ENCODE measurements around the gene PFKFB4. TPM values are rescaled to one million over a fixed set of nuclear protein-coding genes. Genes with fewer than 3 reads are reported as not detected.

Gene PFKFB4
- total and polyA plus RNA-seq, 2 of the 4 experiments (the other 2 are of a cell fraction): 16.9 to 17.0 TPM

DNA sequence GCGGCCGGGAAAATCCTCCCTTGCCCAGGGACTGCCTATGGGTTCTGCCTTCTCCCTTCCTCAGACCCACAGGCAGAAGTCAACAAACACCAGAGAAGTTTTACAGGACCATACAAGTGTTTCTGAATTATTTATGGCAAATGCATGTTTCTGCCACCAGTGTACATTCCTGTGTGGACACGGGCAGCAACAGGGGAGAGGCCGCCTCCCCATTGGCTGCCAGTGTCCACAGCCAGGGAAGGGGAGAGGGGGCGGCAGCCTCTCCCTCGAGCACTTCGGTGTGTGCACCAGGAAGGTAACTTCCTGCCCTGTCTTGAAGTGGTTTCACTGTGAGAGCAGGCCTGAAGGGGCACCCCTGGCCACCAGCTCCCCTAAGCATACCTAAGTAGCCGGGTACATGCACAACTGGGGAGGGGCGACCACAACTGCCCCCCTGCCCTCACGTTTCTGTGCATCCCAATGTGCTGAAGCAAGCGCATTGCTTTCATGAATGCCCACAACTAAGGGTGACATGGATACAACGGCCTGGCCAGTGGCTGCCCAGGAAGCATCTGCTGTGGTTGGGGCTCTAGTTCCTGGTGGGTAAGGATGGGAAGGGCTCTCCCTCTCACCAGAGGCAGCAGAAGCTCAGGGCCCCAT, 37.8 kb downstream of the PFKFB4 start:
- no peak overlapping the region for H2AK9ac ChIP-seq (replicated peaks; ENCODE audit: low read depth, low read length, poor library complexity)
- ATAC-seq (ENCODE audit: low read depth): peak; percentile 82
- no peak overlapping the region for H2AK5ac ChIP-seq (ENCODE audit: low read depth, low read length)
- in situ Hi-C loops (cut with MboI; ENCODE audit: low sequenced_read_pairs): no loop called here
- WGBS, 2 experiments (ENCODE audit: extremely low coverage in 2 of 2, insufficient read length in 1 of 2): 100% methylated on average over 1 of the region's 12 CpGs; no CpG with 5 or more reads in 1 of the 2 experiments
- H4K8ac ChIP-seq (ENCODE audit: low read depth in 2 of 2, low read length in 2 of 2): no peak overlapping the region
- H3K9me3 ChIP-seq (ENCODE audit: control insufficient read depth, insufficient read depth, low read length): no peaks in the 10 kb centered on the region
- DNase-seq: no peak
- no peak overlapping the region for H3K14ac ChIP-seq (replicated peaks; ENCODE audit: low read depth, low read length)
- H4K20me1 ChIP-seq (ENCODE audit: insufficient read depth, low read length): no peaks in the 10 kb centered on the region
- H2AFZ ChIP-seq (replicated peaks; ENCODE audit: low read length, poor library complexity): peak overlapping the region; percentile 66
- TF ChIP-seq POLR2A (IDR thresholded peaks at IDR 0.05; ENCODE audit: low read depth, low read length) (no peak), FOS (IDR thresholded peaks at IDR 0.05; ENCODE audit: low read depth, low read length) (no peak), RAD21 (IDR thresholded peaks at IDR 0.05; ENCODE audit: low read length) (no peak), MAZ (IDR thresholded peaks at IDR 0.05; ENCODE audit: borderline replicate concordance, low read depth, low read length) (no peak), RCOR1 (IDR thresholded peaks at IDR 0.05; ENCODE audit: insufficient replicate concordance, low read length) (no peak), CHD1 (IDR thresholded peaks at IDR 0.05; ENCODE audit: low read depth, low read length) (no peak), RFX5 (IDR thresholded peaks at IDR 0.05; ENCODE audit: low read depth, low read length) (no peak), MXI1 (IDR thresholded peaks at IDR 0.05; ENCODE audit: borderline replicate concordance, low read depth, low read length) (no peak), BHLHE40 (IDR thresholded peaks at IDR 0.05; ENCODE audit: low read depth, low read length) (no peak), USF2 (IDR thresholded peaks at IDR 0.05; ENCODE audit: low read depth, low read length) (no peak), NFE2L2 (IDR thresholded peaks at IDR 0.05; ENCODE audit: low read depth, low read length) (no peak), SMC3 (IDR thresholded peaks at IDR 0.05; ENCODE audit: low read depth, low read length) (no peak), CEBPB (IDR thresholded peaks at IDR 0.05; ENCODE audit: low read depth, low read length) (no peak), MAFK (IDR thresholded peaks at IDR 0.05; ENCODE audit: low read depth, low read length) (no peak)
- TF ChIP-seq, protein P1, sequence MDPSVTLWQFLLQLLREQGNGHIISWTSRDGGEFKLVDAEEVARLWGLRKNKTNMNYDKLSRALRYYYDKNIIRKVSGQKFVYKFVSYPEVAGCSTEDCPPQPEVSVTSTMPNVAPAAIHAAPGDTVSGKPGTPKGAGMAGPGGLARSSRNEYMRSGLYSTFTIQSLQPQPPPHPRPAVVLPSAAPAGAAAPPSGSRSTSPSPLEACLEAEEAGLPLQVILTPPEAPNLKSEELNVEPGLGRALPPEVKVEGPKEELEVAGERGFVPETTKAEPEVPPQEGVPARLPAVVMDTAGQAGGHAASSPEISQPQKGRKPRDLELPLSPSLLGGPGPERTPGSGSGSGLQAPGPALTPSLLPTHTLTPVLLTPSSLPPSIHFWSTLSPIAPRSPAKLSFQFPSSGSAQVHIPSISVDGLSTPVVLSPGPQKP (IDR thresholded peaks at IDR 0.05; ENCODE audit: borderline replicate concordance, low read depth, low read length): no peak
- TF ChIP-seq, protein P2, sequence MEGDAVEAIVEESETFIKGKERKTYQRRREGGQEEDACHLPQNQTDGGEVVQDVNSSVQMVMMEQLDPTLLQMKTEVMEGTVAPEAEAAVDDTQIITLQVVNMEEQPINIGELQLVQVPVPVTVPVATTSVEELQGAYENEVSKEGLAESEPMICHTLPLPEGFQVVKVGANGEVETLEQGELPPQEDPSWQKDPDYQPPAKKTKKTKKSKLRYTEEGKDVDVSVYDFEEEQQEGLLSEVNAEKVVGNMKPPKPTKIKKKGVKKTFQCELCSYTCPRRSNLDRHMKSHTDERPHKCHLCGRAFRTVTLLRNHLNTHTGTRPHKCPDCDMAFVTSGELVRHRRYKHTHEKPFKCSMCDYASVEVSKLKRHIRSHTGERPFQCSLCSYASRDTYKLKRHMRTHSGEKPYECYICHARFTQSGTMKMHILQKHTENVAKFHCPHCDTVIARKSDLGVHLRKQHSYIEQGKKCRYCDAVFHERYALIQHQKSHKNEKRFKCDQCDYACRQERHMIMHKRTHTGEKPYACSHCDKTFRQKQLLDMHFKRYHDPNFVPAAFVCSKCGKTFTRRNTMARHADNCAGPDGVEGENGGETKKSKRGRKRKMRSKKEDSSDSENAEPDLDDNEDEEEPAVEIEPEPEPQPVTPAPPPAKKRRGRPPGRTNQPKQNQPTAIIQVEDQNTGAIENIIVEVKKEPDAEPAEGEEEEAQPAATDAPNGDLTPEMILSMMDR (conservative IDR thresholded peaks at IDR 0.05; ENCODE audit: low read depth, low read length): no peak
- no peak overlapping the region for H2BK15ac ChIP-seq (ENCODE audit: low read depth, low read length)
- H3K23ac ChIP-seq (ENCODE audit: low read depth, low read length): no peak overlapping the region
- no peaks in the 10 kb centered on the region for H3K27me3 ChIP-seq (ENCODE audit: control insufficient read depth, insufficient read depth, low read length)
- H3K36me3 ChIP-seq (ENCODE audit: control insufficient read depth, insufficient read depth, low read length): peaks cover 9% of the 10 kb centered on the region
- no TSS peak for BruUV-seq (replicated peaks)
- CTCF ChIA-PET: no interaction called here
- H4K5ac ChIP-seq (ENCODE audit: low read depth, low read length): no peak overlapping the region
- 0 out of 2 replicates have a peak, but pooled peaks cover 2% of the 10 kb centered on the region for H3K4me1 ChIP-seq (ENCODE audit: control insufficient read depth, insufficient read depth, low read length)
- no peak overlapping the region for H3K18ac ChIP-seq (ENCODE audit: low read depth, low read length)
- no peak overlapping the region for H2BK120ac ChIP-seq (ENCODE audit: low read depth, low read length)
- H3K4ac ChIP-seq (ENCODE audit: low read depth, low read length): no peak overlapping the region
- no peaks in the 10 kb centered on the region for H3K79me1 ChIP-seq (ENCODE audit: low read depth in 1 of 2, low read length in 2 of 2)
- no peak overlapping the region for H3K4me2 ChIP-seq (ENCODE audit: low read depth, low read length)
- POLR2A ChIA-PET (ENCODE audit: unreplicated experiment): no interaction called here
- H3K9me1 ChIP-seq (ENCODE audit: insufficient read depth, low read length): no peaks in the 10 kb centered on the region
- no peak overlapping the region for H2BK5ac ChIP-seq (ENCODE audit: low read depth, low read length, poor library complexity, severe bottlenecking)
- H3K56ac ChIP-seq (ENCODE audit: extremely low read depth, insufficient read depth, low read length): no peak overlapping the region
- no peak overlapping the region for H3K27ac ChIP-seq (ENCODE audit: insufficient read depth, low read length)
- no peak overlapping the region for H3K9ac ChIP-seq (ENCODE audit: low read depth, low read length)
- H3K4me3 ChIP-seq (ENCODE audit: insufficient read depth, low read depth, low read length): no peak overlapping the region
- H4K91ac ChIP-seq (ENCODE audit: insufficient read depth, low read depth, low read length): no peak overlapping the region
- dilution Hi-C loops (cut with HindIII; ENCODE audit: low sequenced_read_pairs, unreplicated experiment): no loop called here
- H2BK20ac ChIP-seq (ENCODE audit: low read depth, low read length): no peak overlapping the region
- intact Hi-C loops (cut with micrococcal nuclease): no loop called here
